Measurements from ENCODE around the gene TNFRSF8. TPM values are rescaled to one million over a fixed set of nuclear protein-coding genes. Genes with fewer than 3 reads are reported as not detected.

Gene TNFRSF8
- total and polyA plus RNA-seq, 2 experiments from 2014 or later: not detected

DNA sequence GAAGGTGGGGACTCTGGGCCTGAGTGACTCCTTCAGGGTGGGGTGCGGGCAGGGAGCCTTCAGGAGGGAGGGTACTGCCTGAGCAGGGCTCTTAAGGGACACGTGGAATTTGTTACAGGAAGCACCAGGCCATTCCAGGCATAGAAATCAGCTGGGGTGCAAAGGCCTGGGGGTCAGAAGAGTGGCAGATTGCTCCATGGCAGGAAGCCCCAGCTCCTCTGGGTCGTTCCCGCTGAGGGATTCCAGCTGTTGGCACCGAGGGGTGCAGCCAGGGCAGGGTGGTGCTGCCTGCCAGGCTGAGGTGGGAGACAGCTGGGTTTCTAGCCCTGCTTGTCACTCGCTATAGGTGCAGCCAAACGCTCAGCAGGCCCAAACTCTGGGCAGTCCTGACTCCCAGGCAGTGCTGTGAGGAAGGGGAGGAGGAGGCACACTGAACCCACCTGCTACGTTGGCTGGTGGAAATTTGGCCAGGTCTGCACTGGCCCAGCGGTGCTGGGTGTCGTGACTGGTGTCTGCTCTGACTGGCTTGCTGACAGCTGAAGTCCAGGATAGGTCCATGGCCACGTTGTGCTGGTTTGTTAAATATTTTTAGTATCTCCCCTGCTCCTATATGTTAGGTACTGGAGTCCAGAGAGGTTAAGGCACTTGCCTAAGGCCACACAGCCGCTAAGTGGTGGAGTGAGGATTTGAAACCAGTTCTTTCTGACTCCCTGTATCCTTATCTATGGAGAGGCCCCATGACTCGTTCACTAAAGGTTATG, 123.0 kb downstream of the TNFRSF8 start:
- Histone ChIP-seq H3K9me3 (ENCODE audit: low read depth) (no peaks in the 10 kb centered on the region), H3K36me3 (replicated peaks; ENCODE audit: insufficient read depth, low read depth) (no peaks in the 10 kb centered on the region), H3K4me3 (no peak overlapping the region), H3K79me2 (no peaks in the 10 kb centered on the region), H3K4me1 (ENCODE audit: insufficient read depth) (peaks cover 19% of the 10 kb centered on the region), H4K20me1 (ENCODE audit: insufficient read depth, poor library complexity, severe bottlenecking) (no peaks in the 10 kb centered on the region), H3K27me3 (no peaks in the 10 kb centered on the region), H3K4me2 (no peak overlapping the region), H2AFZ (no peak overlapping the region), H3K9me2 (replicated peaks; ENCODE audit: insufficient read depth) (no peaks in the 10 kb centered on the region), H3K27ac (peak overlapping the region; percentile 60)
- WGBS (ENCODE audit: low lambda C conversion rate, missing lambda C conversion rate): 80% methylated on average over 11 of the region's 13 CpGs
- DNase-seq (ENCODE audit: low spot score): no peak
- no peak for TF ChIP-seq EZH2phosphoT487 (IDR thresholded peaks at IDR 0.05; ENCODE audit: low read depth, severe bottlenecking, unreplicated experiment)
- TF ChIP-seq, protein P1, sequence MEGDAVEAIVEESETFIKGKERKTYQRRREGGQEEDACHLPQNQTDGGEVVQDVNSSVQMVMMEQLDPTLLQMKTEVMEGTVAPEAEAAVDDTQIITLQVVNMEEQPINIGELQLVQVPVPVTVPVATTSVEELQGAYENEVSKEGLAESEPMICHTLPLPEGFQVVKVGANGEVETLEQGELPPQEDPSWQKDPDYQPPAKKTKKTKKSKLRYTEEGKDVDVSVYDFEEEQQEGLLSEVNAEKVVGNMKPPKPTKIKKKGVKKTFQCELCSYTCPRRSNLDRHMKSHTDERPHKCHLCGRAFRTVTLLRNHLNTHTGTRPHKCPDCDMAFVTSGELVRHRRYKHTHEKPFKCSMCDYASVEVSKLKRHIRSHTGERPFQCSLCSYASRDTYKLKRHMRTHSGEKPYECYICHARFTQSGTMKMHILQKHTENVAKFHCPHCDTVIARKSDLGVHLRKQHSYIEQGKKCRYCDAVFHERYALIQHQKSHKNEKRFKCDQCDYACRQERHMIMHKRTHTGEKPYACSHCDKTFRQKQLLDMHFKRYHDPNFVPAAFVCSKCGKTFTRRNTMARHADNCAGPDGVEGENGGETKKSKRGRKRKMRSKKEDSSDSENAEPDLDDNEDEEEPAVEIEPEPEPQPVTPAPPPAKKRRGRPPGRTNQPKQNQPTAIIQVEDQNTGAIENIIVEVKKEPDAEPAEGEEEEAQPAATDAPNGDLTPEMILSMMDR (IDR thresholded peaks at IDR 0.05; ENCODE audit: poor library complexity): no peak
- no peak for TF ChIP-seq EZH2 (IDR thresholded peaks at IDR 0.05; ENCODE audit: borderline replicate concordance)

DNA sequence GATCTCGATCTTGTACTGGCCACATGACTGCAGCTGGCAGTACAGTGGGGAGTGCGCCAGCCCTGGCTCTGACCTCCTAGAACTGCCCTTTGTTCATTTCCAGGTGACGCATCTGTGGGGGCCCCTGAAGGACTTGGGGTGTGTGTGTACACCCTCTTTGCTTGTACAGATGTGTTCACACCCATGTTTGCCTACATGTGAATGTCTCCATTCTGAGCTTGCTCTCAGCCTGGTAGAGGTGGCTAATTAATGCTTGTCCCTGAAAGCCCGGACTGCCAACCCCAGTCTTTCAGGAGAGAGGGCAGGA, 123.5 kb downstream of the TNFRSF8 start:
- no peaks in the 10 kb centered on the region for H3K9me3 ChIP-seq (ENCODE audit: low read depth)
- no peak overlapping the region for H2AFZ ChIP-seq
- H3K4me1 ChIP-seq (ENCODE audit: insufficient read depth): peaks cover 19% of the 10 kb centered on the region
- H3K4me2 ChIP-seq: no peak overlapping the region
- TF ChIP-seq EZH2phosphoT487 (IDR thresholded peaks at IDR 0.05; ENCODE audit: low read depth, severe bottlenecking, unreplicated experiment): no peak
- TF ChIP-seq, protein P1 (IDR thresholded peaks at IDR 0.05; ENCODE audit: poor library complexity): no peak
- TF ChIP-seq EZH2 (IDR thresholded peaks at IDR 0.05; ENCODE audit: borderline replicate concordance): no peak
- H3K4me3 ChIP-seq: no peak overlapping the region
- no peaks in the 10 kb centered on the region for H3K9me2 ChIP-seq (replicated peaks; ENCODE audit: insufficient read depth)
- DNase-seq (ENCODE audit: low spot score): peak; percentile 57
- H3K36me3 ChIP-seq (replicated peaks; ENCODE audit: insufficient read depth, low read depth): no peaks in the 10 kb centered on the region
- H3K27ac ChIP-seq: peak overlapping the region; percentile 18
- no peaks in the 10 kb centered on the region for H3K79me2 ChIP-seq
- 90% methylated on average over 4 of the region's 4 CpGs for WGBS (ENCODE audit: low lambda C conversion rate, missing lambda C conversion rate)
- H3K27me3 ChIP-seq: no peaks in the 10 kb centered on the region
- no peaks in the 10 kb centered on the region for H4K20me1 ChIP-seq (ENCODE audit: insufficient read depth, poor library complexity, severe bottlenecking)

DNA sequence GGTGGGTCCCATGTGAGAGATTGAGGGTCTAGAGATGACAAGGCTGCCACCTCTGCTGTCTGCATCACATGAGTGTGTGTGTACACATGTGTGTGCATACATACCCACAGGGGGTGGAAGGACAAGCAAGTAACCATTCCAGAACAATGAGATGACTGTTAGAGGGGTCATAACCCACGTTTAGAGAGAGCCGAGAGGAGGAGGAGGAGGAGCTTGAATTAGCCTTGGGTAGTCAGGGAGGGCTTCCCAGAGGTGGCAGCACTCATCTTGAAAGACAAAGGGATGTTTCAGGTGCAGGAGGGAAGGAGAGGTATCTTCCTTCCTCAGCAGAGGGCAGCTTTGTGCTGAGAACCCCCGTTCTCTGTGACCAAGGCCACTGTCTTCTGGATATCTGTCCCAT, 125.0 kb downstream of the TNFRSF8 start:
- no peaks in the 10 kb centered on the region for H3K27me3 ChIP-seq
- no peak overlapping the region for H2AFZ ChIP-seq
- H3K4me1 ChIP-seq (ENCODE audit: insufficient read depth): peaks cover 19% of the 10 kb centered on the region
- H3K36me3 ChIP-seq (replicated peaks; ENCODE audit: insufficient read depth, low read depth): no peaks in the 10 kb centered on the region
- DNase-seq (ENCODE audit: low spot score): no peak
- H4K20me1 ChIP-seq (ENCODE audit: insufficient read depth, poor library complexity, severe bottlenecking): no peaks in the 10 kb centered on the region
- no peaks in the 10 kb centered on the region for H3K9me3 ChIP-seq (ENCODE audit: low read depth)
- H3K79me2 ChIP-seq: no peaks in the 10 kb centered on the region
- no peak overlapping the region for H3K4me3 ChIP-seq
- no peak overlapping the region for H3K27ac ChIP-seq
- H3K4me2 ChIP-seq: no peak overlapping the region
- TF ChIP-seq EZH2 (IDR thresholded peaks at IDR 0.05; ENCODE audit: borderline replicate concordance) (no peak), EZH2phosphoT487 (IDR thresholded peaks at IDR 0.05; ENCODE audit: low read depth, severe bottlenecking, unreplicated experiment) (no peak)
- TF ChIP-seq, protein P1 (IDR thresholded peaks at IDR 0.05; ENCODE audit: poor library complexity): no peak
- whole genome bisulfite sequencing (ENCODE audit: low lambda C conversion rate, missing lambda C conversion rate): 46% methylated on average over 3 of the region's 3 CpGs
- no peaks in the 10 kb centered on the region for H3K9me2 ChIP-seq (replicated peaks; ENCODE audit: insufficient read depth)

Measured in hepatocyte (in vitro differentiated cells).